Measurements from ENCODE around the gene F2RL1.

GRCh38 chr5:76809141-76809540, 9.7 kb upstream of the F2RL1 start:
- TF ChIP-seq ZNF354C (tag by site-specific recombination; IDR thresholded peaks at IDR 0.05; ENCODE audit: borderline replicate concordance, low read depth), result no peak
- TF ChIP-seq CTCF (tag by site-specific recombination; IDR thresholded peaks at IDR 0.05), result no peak
- TF ChIP-seq KLF9 (tag by site-specific recombination; IDR thresholded peaks at IDR 0.05; ENCODE audit: low read depth), result no peak
- TF ChIP-seq ZNF394 (tag by site-specific recombination; IDR thresholded peaks at IDR 0.05; ENCODE audit: borderline replicate concordance), result no peak
- no peak for TF ChIP-seq ATF2 (tag by site-specific recombination; IDR thresholded peaks at IDR 0.05; ENCODE audit: low read depth)
- no peak for TF ChIP-seq ZNF302 (tag by site-specific recombination; IDR thresholded peaks at IDR 0.05; ENCODE audit: low read depth)
